CD4-positive, alpha-beta T cell (primary cell): ENCODE data around the gene SLC5A11. TPM values are rescaled to one million over a fixed set of nuclear protein-coding genes. Genes with fewer than 3 reads are reported as not detected.

ENCODE experiments used
- ATAC-seq: fragments of 200-7000 bp; cut with Tn5 transposase; one replicate; pipeline ENCODE4 v1.10.0; 2022; ENCODE audit warnings: mild to moderate bottlenecking; ENCODE audit not compliant: poor library complexity
- CTCF ChIA-PET: fragments of 350-600 bp; sonication (Branson Sonifier 250); formaldehyde crosslinking; loops from one replicate; lab custom pipeline; 2021; ENCODE audit warnings: antibody characterized with exemption, inconsistent platforms; lab: Charles Lee
- POLR2A ChIA-PET: fragments of 350-600 bp; sonication (Branson Sonifier 250); formaldehyde crosslinking; loops from one replicate; lab custom pipeline; 2021; ENCODE audit warnings: antibody characterized with exemption, inconsistent platforms; lab: Charles Lee
- DNase-seq, 14 experiments: peaks; one replicate each; pipeline ENCODE4 v3.0.0-alpha.2; 2013 to 2020; ENCODE audit warnings: mixed read lengths in 2 of 14
- H3K27ac ChIP-seq, 2 donors: one replicate each; pipeline versions ENCODE4 v1.5.1 to v1.7.0; 2013; ENCODE audit warnings: low read length in 2 of 2, low read depth in 1 of 2, mild to moderate bottlenecking in 1 of 2
- H3K27me3 ChIP-seq, 2 experiments: 1 replicate in 1 of 2; 2 replicates in 1 of 2; pipeline versions ENCODE4 v1.6.1 to v1.7.0; 2013; ENCODE audit warnings: low read length in 2 of 2, control low read depth in 1 of 2, mild to moderate bottlenecking in 1 of 2, moderate library complexity in 1 of 2; ENCODE audit not compliant: insufficient read depth in 2 of 2, control insufficient read depth in 1 of 2
- H3K36me3 ChIP-seq: one replicate; pipeline ENCODE4 v1.6.1; 2013; ENCODE audit warnings: low read length, control low read depth; ENCODE audit not compliant: insufficient read depth
- H3K4me1 ChIP-seq: one replicate; pipeline ENCODE4 v1.6.1; 2013; ENCODE audit warnings: low read length, control low read depth; ENCODE audit not compliant: insufficient read depth
- H3K4me3 ChIP-seq: one replicate; pipeline ENCODE4 v1.5.1; 2013; ENCODE audit warnings: mild to moderate bottlenecking, low read length, moderate library complexity
- H3K9me3 ChIP-seq, 2 experiments: 1 replicate in 1 of 2; 2 replicates in 1 of 2; pipeline versions ENCODE4 v1.6.1 to v1.7.0; 2013; ENCODE audit warnings: low read length in 2 of 2, mild to moderate bottlenecking in 2 of 2, control low read depth in 1 of 2, moderate library complexity in 1 of 2; ENCODE audit not compliant: control insufficient read depth in 1 of 2, insufficient read depth in 1 of 2
- H3K27ac Mint-ChIP-seq: one replicate; pipeline ENCODE4 v1.8.0; 2020; ENCODE audit warnings: mixed read lengths
- H3K27me3 Mint-ChIP-seq: one replicate; pipeline ENCODE4 v1.8.0; 2021; ENCODE audit warnings: mixed read lengths
- H3K36me3 Mint-ChIP-seq: one replicate; pipeline ENCODE4 v1.8.0; 2021; ENCODE audit warnings: low read depth, mixed read lengths
- H3K4me1 Mint-ChIP-seq: one replicate; pipeline ENCODE4 v1.8.0; 2021; ENCODE audit warnings: low read depth, mixed read lengths
- H3K4me3 Mint-ChIP-seq: one replicate; pipeline ENCODE4 v1.8.0; 2020; ENCODE audit warnings: mild to moderate bottlenecking, mixed read lengths
- H3K9me3 Mint-ChIP-seq: one replicate; pipeline ENCODE4 v1.8.0; 2020; ENCODE audit warnings: mixed read lengths
- CTCF ChIP-seq: fragments of 200-600 bp; IDR thresholded peaks from one replicate; pipeline ENCODE4 v1.8.0; 2022; ENCODE audit warnings: antibody characterized with exemption, mild to moderate bottlenecking
- intact Hi-C, 2 experiments: fragments of 100-400 bp; cut with DNase I in 1 of 2; cut with micrococcal nuclease in 1 of 2; formaldehyde crosslinking; loops; one replicate each; pipeline versions ENCODE4 v1.15.1 to v1.9.0; 2023 to 2025; cut with DNase I, micrococcal nuclease
- total RNA-seq, 174 experiments: library from RNA in 2 of 174; stranded (reverse) in 2 of 174; gene quantifications; one replicate each; pipeline ENCODE4 v1.2.3 and lab custom pipeline; 2021 to 2026

Gene SLC5A11
- total RNA-seq, 2 experiments from 2014 or later: 0.11 to 0.44 TPM

GRCh38 chr16:24900230-24900629 lies 54.5 kb downstream of the SLC5A11 start:
- H3K4me1 Mint-ChIP-seq: no peaks in the 10 kb centered on the region
- no peaks in the 10 kb centered on the region for H3K27me3 ChIP-seq
- POLR2A ChIA-PET: interaction anchor here (0.7 kb wide), 1 partner anchor 148 kb away, joined by 3 read pairs; no protein-coding TSS in a partner anchor
- CTCF ChIA-PET: interaction anchor here (1.2 kb wide), 1 partner anchor 9 kb away, joined by 3 read pairs; no protein-coding TSS in a partner anchor
- no peak for ATAC-seq
- no peaks in the 10 kb centered on the region for H3K4me1 ChIP-seq
- H3K27ac Mint-ChIP-seq: no peak overlapping the region
- no peak for TF ChIP-seq CTCF
- H3K4me3 ChIP-seq: no peak overlapping the region
- no peaks in the 10 kb centered on the region for H3K36me3 Mint-ChIP-seq
- H3K27me3 Mint-ChIP-seq: peaks cover 5% of the 10 kb centered on the region
- no peak overlapping the region for H3K27ac ChIP-seq
- intact Hi-C loops: no loop called here
- H3K9me3 ChIP-seq: no peaks in the 10 kb centered on the region
- no peaks in the 10 kb centered on the region for H3K9me3 Mint-ChIP-seq
- no peaks in the 10 kb centered on the region for H3K36me3 ChIP-seq
- DNase-seq: no peak
- H3K4me3 Mint-ChIP-seq: no peak overlapping the region

DNA sequence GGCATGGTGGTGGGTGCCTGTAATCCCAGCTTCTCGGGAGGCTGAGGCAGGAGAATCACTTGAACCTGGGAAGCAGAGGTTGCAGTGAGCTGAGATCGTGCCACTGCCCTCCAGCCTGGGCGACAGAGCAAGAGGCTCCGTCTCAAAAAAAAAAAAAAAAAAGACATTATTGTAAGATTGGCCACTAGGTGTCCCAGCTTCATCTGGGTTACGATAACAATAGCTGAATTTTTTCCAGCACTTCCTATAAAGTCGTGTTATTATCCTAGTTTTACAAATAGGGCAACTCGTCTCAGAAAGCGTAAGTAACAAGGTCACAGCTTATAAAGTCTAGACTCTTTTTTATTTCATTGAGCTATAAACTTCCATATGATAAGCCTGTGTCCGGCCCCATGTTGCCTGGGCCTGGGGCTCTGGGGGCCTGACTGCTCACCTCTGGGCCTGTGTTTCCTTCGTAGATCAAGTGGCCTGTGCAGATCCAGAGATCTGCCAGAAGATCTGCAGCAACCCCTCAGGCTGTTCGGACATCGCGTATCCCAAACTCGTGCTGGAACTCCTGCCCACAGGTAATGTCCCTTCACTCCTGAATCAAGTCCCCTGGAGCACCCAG lies 60.5 kb downstream of the SLC5A11 start:
- POLR2A ChIA-PET: no interaction called here

DNA sequence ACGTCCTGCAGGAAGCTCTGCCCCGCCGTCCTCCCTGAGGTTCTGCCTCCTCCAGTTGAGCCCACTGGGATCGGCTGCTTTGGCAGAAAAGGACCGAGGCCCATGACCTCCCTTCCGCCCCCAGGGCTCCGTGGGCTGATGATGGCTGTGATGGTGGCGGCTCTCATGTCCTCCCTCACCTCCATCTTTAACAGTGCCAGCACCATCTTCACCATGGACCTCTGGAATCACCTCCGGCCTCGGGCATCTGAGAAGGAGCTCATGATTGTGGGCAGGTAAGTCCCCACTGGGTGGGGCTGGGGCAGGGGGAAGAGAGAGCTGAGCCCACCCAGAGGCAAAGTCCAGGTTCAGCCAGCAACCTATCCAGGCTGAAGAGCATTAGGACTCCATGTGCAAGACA lies 61.1 kb downstream of the SLC5A11 start:
- POLR2A ChIA-PET: no interaction called here
- no peaks in the 10 kb centered on the region for H3K4me1 ChIP-seq
- Mint-ChIP-seq H3K4me1 (no peaks in the 10 kb centered on the region), H3K36me3 (no peaks in the 10 kb centered on the region), H3K27ac (no peak overlapping the region), H3K4me3 (no peak overlapping the region), H3K27me3 (peaks cover 4% of the 10 kb centered on the region), H3K9me3 (no peaks in the 10 kb centered on the region)
- no peaks in the 10 kb centered on the region for H3K36me3 ChIP-seq
- ATAC-seq (no peak), DNase-seq (no peak)
- no peak overlapping the region for H3K27ac ChIP-seq
- H3K4me3 ChIP-seq: no peak overlapping the region
- H3K27me3 ChIP-seq: no peaks in the 10 kb centered on the region
- intact Hi-C loops: no loop called here
- no peaks in the 10 kb centered on the region for H3K9me3 ChIP-seq
- no peak for TF ChIP-seq CTCF
- CTCF ChIA-PET: no interaction called here

More for the DNA sequence above, 60.5 kb downstream of the SLC5A11 start:
- TF ChIP-seq CTCF: peak; percentile 32
- no peak overlapping the region for H3K27ac ChIP-seq
- no peaks in the 10 kb centered on the region for H3K27me3 ChIP-seq
- DNase-seq (no peak), ATAC-seq (no peak)
- H3K9me3 ChIP-seq: no peaks in the 10 kb centered on the region
- Mint-ChIP-seq H3K27ac (no peak overlapping the region), H3K4me3 (no peak overlapping the region), H3K36me3 (no peaks in the 10 kb centered on the region), H3K9me3 (no peaks in the 10 kb centered on the region), H3K27me3 (peaks cover 5% of the 10 kb centered on the region), H3K4me1 (no peaks in the 10 kb centered on the region)
- no peaks in the 10 kb centered on the region for H3K4me1 ChIP-seq
- CTCF ChIA-PET: interaction anchor here (0.7 kb wide), 2 partner anchors 602 to 860 kb away, joined by 3 to 4 read pairs; no protein-coding TSS in a partner anchor
- intact Hi-C loops: no loop called here
- H3K4me3 ChIP-seq: no peak overlapping the region
- no peaks in the 10 kb centered on the region for H3K36me3 ChIP-seq
